Limb (tissue), 2 donors: ENCODE measurements around the gene GDI1.
A peak's percentile ranks its signal among the peaks of the same experiment; 100 is the strongest.

Experiments
- DNase-seq, 2 donors: peaks; one replicate each; pipeline ENCODE4 v3.0.0-alpha.2; 2016; ENCODE audit errors: extremely low spot score in 2 of 2

Gene GDI1

DNA sequence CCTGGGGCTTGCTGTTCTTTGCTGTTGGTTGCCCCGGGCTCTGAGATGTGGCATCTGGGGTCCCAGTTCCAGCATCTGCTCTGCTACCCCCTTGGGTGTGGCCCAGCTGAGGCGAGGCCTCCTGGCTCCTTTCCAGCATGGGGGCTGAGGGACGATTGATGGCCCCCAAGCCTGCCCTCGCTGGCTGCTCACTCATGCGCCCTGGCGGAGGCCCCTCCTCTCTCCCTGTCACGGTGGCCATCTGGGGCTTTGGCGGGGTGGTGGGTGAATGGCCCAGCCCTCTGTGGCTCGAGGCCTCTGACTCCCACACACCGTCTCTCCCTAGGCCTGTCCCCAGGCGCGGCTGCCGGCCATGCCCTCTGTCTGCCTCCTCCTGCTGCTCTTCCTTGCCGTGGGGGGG is 22.9 kb downstream of the GDI1 start:
- no peak for DNase-seq

GRCh38 chrX:154460326-154460725 is 23.4 kb downstream of the GDI1 start:
- DNase-seq: no peak

DNA sequence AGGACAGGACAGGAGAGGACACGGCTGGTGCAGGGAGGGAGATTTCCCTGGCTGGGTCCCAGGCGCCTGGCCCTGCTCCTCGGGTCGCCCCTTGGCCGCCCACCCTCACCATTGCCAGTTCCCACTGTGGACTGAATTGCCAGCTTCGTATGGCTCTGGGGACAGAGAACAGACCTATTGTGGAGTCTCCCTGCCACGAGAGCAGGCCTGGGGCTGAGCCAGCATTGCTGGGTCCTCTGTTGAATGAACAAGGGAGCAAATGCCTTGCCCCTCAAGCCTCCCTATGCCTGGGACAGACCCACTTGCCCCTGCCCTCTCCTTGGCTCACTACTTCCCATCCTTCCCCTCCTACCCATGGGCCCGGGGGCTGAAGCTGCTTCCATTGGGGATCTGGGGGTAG is 25.4 kb downstream of the GDI1 start:
- DNase-seq: no peak

DNA sequence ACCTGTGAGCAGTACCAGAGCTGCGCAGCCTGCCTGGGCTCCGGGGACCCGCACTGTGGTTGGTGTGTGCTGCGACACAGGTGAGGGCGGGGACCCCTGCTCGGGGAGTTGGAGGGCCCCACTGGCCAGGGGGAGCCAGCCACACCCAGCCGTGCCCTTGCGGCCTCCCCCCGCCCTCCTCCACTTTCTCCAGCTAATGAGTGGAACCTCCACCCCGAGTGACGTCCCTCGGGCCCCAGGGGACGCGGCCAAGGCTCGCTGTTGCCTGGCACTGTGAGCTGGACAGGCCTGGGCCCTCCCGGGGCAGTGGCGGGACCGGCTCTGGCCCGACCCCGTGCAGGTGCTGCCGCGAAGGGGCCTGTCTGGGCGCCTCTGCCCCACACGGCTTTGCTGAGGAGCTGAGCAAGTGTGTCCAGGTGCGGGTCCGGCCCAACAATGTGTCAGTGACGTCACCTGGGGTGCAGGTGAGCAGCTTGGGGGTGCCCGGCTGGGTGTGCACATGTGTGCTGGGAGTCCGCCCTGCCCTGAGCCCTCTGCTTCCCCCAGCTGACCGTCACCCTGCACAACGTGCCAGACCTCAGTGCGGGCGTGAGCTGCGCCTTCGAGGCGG is 26.8 kb downstream of the GDI1 start:
- no peak for DNase-seq

GRCh38 chrX:154464806-154465365 is 27.9 kb downstream of the GDI1 start:
- DNase-seq: no peak

- DNase-seq: no peak
These were observed 28.6 kb downstream of the GDI1 start for GRCh38 chrX:154465601-154466000.

- DNase-seq: no peak
These were observed 29.1 kb downstream of the GDI1 start for GRCh38 chrX:154466036-154466435.

DNA sequence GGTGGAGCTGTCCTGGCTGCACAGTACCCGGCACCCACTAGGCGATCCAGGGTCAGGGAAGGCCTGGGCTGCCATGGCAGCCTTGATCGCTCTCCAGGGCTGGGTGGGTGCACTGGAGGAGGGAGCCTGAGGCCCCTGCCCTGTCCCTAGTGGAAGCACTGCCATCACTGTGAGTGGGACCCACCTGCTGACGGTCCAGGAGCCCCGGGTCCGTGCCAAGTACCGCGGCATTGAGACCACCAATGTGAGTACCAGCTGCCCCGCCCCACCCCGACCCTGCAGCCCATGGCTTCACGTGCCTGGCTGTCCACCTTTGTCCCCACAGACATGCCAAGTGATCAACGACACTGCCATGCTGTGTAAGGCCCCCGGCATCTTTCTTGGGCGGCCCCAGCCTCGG is 30.0 kb downstream of the GDI1 start:
- no peak for DNase-seq

GRCh38 chrX:154467556-154467955 is 30.6 kb downstream of the GDI1 start:
- DNase-seq: no peak

DNA sequence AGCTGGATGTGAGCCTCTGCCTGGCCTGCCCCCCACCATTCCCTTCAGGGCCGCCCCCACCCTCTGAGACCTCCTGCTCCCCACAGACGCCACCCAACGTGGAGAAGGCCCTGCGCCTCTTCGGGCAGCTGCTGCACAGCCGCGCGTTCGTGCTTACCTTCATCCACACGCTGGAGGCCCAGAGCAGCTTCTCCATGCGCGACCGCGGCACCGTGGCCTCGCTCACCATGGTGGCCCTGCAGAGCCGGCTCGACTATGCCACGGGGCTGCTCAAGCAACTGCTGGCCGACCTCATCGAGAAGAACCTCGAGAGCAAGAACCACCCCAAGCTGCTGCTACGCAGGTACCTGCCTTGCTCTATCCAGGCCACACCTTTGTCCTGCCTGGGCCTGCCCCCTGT is 31.3 kb downstream of the GDI1 start:
- DNase-seq: no peak

GRCh38 chrX:154469114-154469513 is 32.2 kb downstream of the GDI1 start:
- no peak for DNase-seq

- no peak for DNase-seq
These were observed 32.9 kb downstream of the GDI1 start for GRCh38 chrX:154469880-154470279.

GRCh38 chrX:154470434-154470833 is 33.5 kb downstream of the GDI1 start:
- DNase-seq: no peak

DNA sequence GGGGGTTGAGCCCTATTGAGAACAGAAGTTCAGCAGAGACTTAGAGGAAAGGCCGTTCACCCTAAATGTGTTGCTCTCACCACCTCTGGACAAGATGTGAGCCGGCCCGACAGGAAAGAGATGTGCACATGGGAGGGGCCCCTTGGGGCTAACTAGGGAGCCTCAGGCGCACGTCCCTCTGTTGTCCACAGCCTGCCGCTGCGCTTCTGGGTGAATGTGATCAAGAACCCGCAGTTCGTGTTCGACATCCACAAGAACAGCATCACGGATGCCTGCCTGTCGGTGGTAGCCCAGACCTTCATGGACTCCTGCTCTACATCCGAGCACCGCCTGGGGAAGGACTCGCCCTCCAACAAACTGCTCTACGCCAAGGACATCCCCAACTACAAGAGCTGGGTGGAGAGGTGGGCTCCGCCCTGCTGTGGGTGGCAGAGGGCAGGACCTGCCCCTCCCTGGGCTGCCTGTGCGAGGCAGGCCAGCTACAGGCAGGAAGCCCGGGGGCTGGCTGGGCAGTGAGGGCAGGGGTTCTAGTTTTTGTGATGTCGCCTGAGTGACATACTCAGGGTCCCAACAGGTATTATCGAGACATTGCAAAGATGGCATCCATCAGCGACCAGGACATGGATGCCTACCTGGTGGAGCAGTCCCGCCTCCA is 34.1 kb downstream of the GDI1 start:
- DNase-seq: no peak

- DNase-seq: no peak
These were observed 35.1 kb downstream of the GDI1 start for GRCh38 chrX:154471839-154472684.

GRCh38 chrX:154472685-154473632 is 36.0 kb downstream of the GDI1 start:
- DNase-seq: no peak

DNA sequence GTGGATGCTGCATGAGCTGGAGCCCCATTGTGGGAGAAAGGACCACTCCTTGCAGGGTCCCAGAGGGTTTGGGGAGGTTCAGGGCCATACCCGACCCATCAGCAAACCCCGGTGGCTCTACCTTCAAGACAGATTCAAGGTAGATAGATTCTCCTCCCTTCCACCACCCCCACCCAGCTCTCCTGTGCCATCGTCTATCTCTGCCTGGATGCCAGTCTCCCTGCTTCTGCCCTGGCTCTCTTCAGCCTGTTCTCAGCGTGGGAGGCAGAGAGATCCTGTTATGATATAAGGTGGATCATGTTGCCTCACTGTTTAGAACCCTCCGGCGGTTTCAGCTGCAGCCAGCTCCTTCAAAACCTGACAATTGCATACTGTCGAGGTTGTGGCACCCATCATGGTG is 36.7 kb downstream of the GDI1 start:
- DNase-seq: no peak

GRCh38 chrX:154476821-154477220 is 39.9 kb downstream of the GDI1 start:
- no peak for DNase-seq

GRCh38 chrX:154477891-154478477 is 41.0 kb downstream of the GDI1 start:
- DNase-seq: no peak

- peak; percentile 82 to 95 for DNase-seq
These were observed 42.0 kb downstream of the GDI1 start, which contains the start of gene LAGE3 for GRCh38 chrX:154478728-154479622. LAGE3 (minus strand) TSS chrX:154479281; CDS start chrX:154478915, 366 bp downstream.
